HCT116 (cell line): ENCODE results near the gene CIRBP. TPM values are rescaled to one million over a fixed set of nuclear protein-coding genes. Genes with fewer than 3 reads are reported as not detected.

Source experiments
- ATAC-seq: fragments of 200-7000 bp; cut with Tn5 transposase; 2 replicates; pipeline ENCODE4 v1.9.1; 2020; ENCODE audit warnings: mild to moderate bottlenecking, moderate library complexity
- BruUV-seq: library from RNA; stranded (reverse); fragments of 400-500 nt; replicated peaks from 2 replicates; lab custom pipeline; 2021; lab: Mats Ljungman, UMichigan
- CTCF ChIA-PET: fragments of 300-600 bp; sonication (Branson Sonifier 250); formaldehyde crosslinking; loops from one replicate; lab custom pipeline; 2021; ENCODE audit warnings: antibody characterized with exemption; lab: Charles Lee
- POLR2A ChIA-PET: fragments of 300-600, 350-600 bp; sonication (Branson Sonifier 250); formaldehyde crosslinking; loops from one replicate; lab custom pipeline; 2021; ENCODE audit warnings: antibody characterized with exemption; lab: Charles Lee
- RAD21 ChIA-PET, 2 experiments: fragments of 300-600 bp; sonication (Branson Sonifier 250); formaldehyde crosslinking; loops; one replicate each; lab custom pipeline; 2023; ENCODE audit warnings: low total read pairs in 2 of 2; ENCODE audit not compliant: uncharacterized antibody in 2 of 2, unreplicated experiment in 2 of 2, low non-redundant PET in 1 of 2; lab: Charles Lee
- DNase-seq: peaks from one replicate; pipeline ENCODE4 v3.0.0-alpha.2; 2010; ENCODE audit warnings: low read depth, low spot score
- H2AFZ ChIP-seq: fragments of 200-600 bp; shearing (Covaris generic), sonication (generic); 2 replicates; pipeline ENCODE4 v1.6.1; 2017; ENCODE audit warnings: low read depth, mixed run types, mixed read lengths, antibody characterized with exemption, low read length; ENCODE audit not compliant: poor library complexity, severe bottlenecking
- H3K27ac ChIP-seq: 2 replicates; pipeline ENCODE4 v1.5.1; 2012; ENCODE audit warnings: low read depth, low read length
- H3K27me3 ChIP-seq: fragments of 200-600 bp; sonication (generic); 2 replicates; pipeline ENCODE4 v1.6.1; 2016; ENCODE audit warnings: mixed run types, low read length, mixed read lengths; ENCODE audit not compliant: insufficient read depth
- H3K36me3 ChIP-seq, 2 experiments: fragments of 200-500 bp in 1 of 2; fragments of 200-600 bp in 1 of 2; sonication (Bioruptor generic) in 1 of 2; sonication (generic) in 1 of 2; 2 replicates each; pipeline versions ENCODE4 v1.5.1 to v1.6.1; 2014 to 2016; ENCODE audit warnings: low read length in 2 of 2, inconsistent platforms in 1 of 2, mixed read lengths in 1 of 2, mixed run types in 1 of 2; ENCODE audit not compliant: insufficient read depth in 2 of 2, control insufficient read depth in 1 of 2
- H3K4me1 ChIP-seq, 2 experiments: fragments of 200-600 bp in 1 of 2; sonication (generic) in 1 of 2; 2 replicates each; pipeline versions ENCODE4 v1.5.1 to v1.6.1; 2012 to 2017; ENCODE audit warnings: low read length in 2 of 2, inconsistent platforms in 1 of 2, mild to moderate bottlenecking in 1 of 2, mixed read lengths in 1 of 2, mixed run types in 1 of 2, moderate library complexity in 1 of 2; ENCODE audit not compliant: insufficient read depth in 2 of 2, control insufficient read depth in 1 of 2
- H3K4me2 ChIP-seq: fragments of 200-600 bp; sonication (generic); 2 replicates; pipeline ENCODE4 v1.6.1; 2017; ENCODE audit warnings: mixed run types, low read length, mixed read lengths
- H3K4me3 ChIP-seq, 2 experiments: fragments of 200-600 bp in 1 of 2; sonication (generic) in 1 of 2; replicated peaks in 1 of 2; 2 replicates each; pipeline ENCODE4 v1.5.1; 2011 to 2016; ENCODE audit warnings: low read length in 2 of 2, control low read depth in 1 of 2, low read depth in 1 of 2, mild to moderate bottlenecking in 1 of 2, mixed read lengths in 1 of 2, mixed run types in 1 of 2
- H3K79me2 ChIP-seq: fragments of 200-600 bp; sonication (generic); 2 replicates; pipeline ENCODE4 v1.6.1; 2017; ENCODE audit warnings: mild to moderate bottlenecking, mixed run types, low read length, moderate library complexity, mixed read lengths; ENCODE audit not compliant: insufficient read depth
- H3K9ac ChIP-seq: fragments of 200-600 bp; sonication (generic); 2 replicates; pipeline ENCODE4 v1.6.1; 2016; ENCODE audit warnings: low read length, mixed read lengths
- H3K9me2 ChIP-seq: fragments of 200-600 bp; sonication (generic), shearing (Covaris generic); 2 replicates; pipeline ENCODE4 v1.6.1; 2017; ENCODE audit warnings: mixed run types, mild to moderate bottlenecking, moderate library complexity; ENCODE audit not compliant: insufficient read depth
- H3K9me3 ChIP-seq, 2 experiments: fragments of 200-500 bp in 1 of 2; fragments of 200-600 bp in 1 of 2; sonication (Bioruptor generic) in 1 of 2; sonication (generic) in 1 of 2; 2 replicates each; pipeline ENCODE4 v1.6.1; 2014 to 2017; ENCODE audit warnings: low read length in 2 of 2, mixed read lengths in 2 of 2, inconsistent platforms in 1 of 2, low read depth in 1 of 2, mild to moderate bottlenecking in 1 of 2, mixed run types in 1 of 2, moderate library complexity in 1 of 2; ENCODE audit not compliant: control insufficient read depth in 1 of 2, insufficient read depth in 1 of 2
- H4K20me1 ChIP-seq: fragments of 200-600 bp; sonication (generic), shearing (Covaris generic); 2 replicates; pipeline ENCODE4 v1.6.1; 2017; ENCODE audit warnings: mixed run types, mild to moderate bottlenecking, moderate library complexity; ENCODE audit not compliant: insufficient read depth
- ATF3 ChIP-seq: IDR thresholded peaks from 2 replicates; pipeline ENCODE4 v1.6.1; 2012
- CTCF ChIP-seq, 3 experiments: fragments of 200-600 bp in 1 of 3; sonication (generic) in 1 of 3; IDR thresholded peaks in 2 of 3; conservative IDR thresholded peaks in 1 of 3; 2 replicates each; pipeline ENCODE4 v1.5.1; 2012 to 2017; ENCODE audit warnings: low read depth in 2 of 3, low read length in 2 of 3, antibody characterized with exemption in 1 of 3, borderline replicate concordance in 1 of 3, control low read depth in 1 of 3, mild to moderate bottlenecking in 1 of 3, mixed read lengths in 1 of 3, mixed run types in 1 of 3, moderate library complexity in 1 of 3; ENCODE audit not compliant: insufficient read depth in 1 of 3
- EGR1 ChIP-seq: IDR thresholded peaks from 2 replicates; pipeline ENCODE4 v1.6.1; 2012; ENCODE audit warnings: low read depth
- ELF1 ChIP-seq: IDR thresholded peaks from 2 replicates; pipeline ENCODE4 v1.6.1; 2012; ENCODE audit warnings: low read depth, borderline replicate concordance
- EZH2phosphoT487 ChIP-seq: fragments of 200-600 bp; IDR thresholded peaks from 2 replicates; pipeline ENCODE4 v1.6.1; 2018; ENCODE audit warnings: antibody characterized with exemption, borderline replicate concordance
- FOSL1 ChIP-seq: IDR thresholded peaks from 2 replicates; pipeline ENCODE4 v1.6.1; 2012; ENCODE audit warnings: low read depth
- POLR2AphosphoS5 ChIP-seq: IDR thresholded peaks from 2 replicates; pipeline ENCODE4 v1.6.1; 2011; ENCODE audit warnings: mild to moderate bottlenecking, low read depth, low read length, moderate library complexity
- RAD21 ChIP-seq: IDR thresholded peaks from 2 replicates; pipeline ENCODE4 v1.6.1; 2012; ENCODE audit warnings: low read depth, mild to moderate bottlenecking
- SIN3A ChIP-seq: IDR thresholded peaks from 2 replicates; pipeline ENCODE4 v1.6.1; 2012; ENCODE audit warnings: low read depth
- YY1 ChIP-seq: IDR thresholded peaks from 2 replicates; pipeline ENCODE4 v1.6.1; 2011; ENCODE audit warnings: low read length, low read depth, moderate library complexity, mild to moderate bottlenecking; ENCODE audit not compliant: insufficient replicate concordance; ENCODE audit errors: extremely low read depth
- ZBTB33 ChIP-seq: IDR thresholded peaks from 2 replicates; pipeline ENCODE4 v1.6.1; 2011; ENCODE audit warnings: mild to moderate bottlenecking, low read length, moderate library complexity; ENCODE audit not compliant: insufficient replicate concordance; ENCODE audit errors: extremely low read depth
- intact Hi-C: fragments of 100-400 bp; cut with micrococcal nuclease; formaldehyde crosslinking; loops from 2 replicates; pipeline ENCODE4 v1.10.0; 2022
- total RNA-seq: library from RNA; stranded (reverse); gene quantifications from one replicate; pipeline ENCODE4 v1.2.1, GENCODE V29; 2021; ENCODE audit not compliant: unreplicated experiment
- TF ChIP-seq, protein P1 (sequence below): IDR thresholded peaks from 2 replicates; pipeline ENCODE4 v1.6.1; 2012
- TF ChIP-seq, protein P2 (sequence below): IDR thresholded peaks from 2 replicates; pipeline ENCODE4 v1.6.1; 2012; ENCODE audit warnings: low read depth

Gene CIRBP
- total RNA-seq, 1 experiment from 2014 or later = 276 TPM

DNA sequence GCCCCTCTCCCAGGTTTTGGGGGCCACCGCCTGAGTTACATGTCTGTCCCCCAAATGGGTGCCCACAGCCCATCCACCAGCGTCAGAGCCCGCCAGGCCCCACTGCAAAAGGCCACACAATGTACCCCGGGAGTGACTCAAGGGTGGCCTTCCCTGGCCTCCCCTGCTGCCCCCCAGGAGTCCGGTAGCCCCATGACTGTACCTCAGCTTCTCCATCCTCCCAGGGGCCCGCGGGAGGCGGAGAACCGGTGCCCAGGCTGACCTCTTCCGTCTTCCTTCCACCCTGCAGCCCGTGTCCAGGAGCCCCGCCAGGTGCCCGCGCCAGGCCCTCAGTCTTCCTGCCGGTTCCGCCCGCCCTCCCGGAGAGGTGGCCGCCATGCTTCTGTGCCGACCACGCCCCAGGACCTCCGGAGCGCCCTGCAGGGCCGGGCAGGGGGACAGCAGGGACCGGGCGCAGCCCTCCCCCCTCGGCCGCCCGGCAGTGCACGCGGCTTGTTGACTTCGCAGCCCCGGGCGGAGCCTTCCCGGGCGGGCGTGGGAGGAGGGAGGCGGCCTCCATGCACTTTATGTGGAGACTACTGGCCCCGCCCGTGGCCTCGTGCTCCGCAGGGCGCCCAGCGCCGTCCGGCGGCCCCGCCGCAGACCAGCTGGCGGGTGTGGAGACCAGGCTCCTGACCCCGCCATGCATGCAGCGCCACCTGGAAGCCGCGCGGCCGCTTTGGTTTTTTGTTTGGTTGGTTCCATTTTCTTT lies 41.7 kb upstream of the CIRBP start:
- H3K36me3 ChIP-seq = no peaks in the 10 kb centered on the region; a peak in 1 of 4 replicates
- H3K9me3 ChIP-seq = no peaks in the 10 kb centered on the region
- peaks cover 17 to 35% of the 10 kb centered on the region in 2 experiments for H3K4me1 ChIP-seq
- H3K27ac ChIP-seq = peak overlapping the region; percentile 92
- no peaks in the 10 kb centered on the region; the same call in 1 of the 2 replicates for H3K79me2 ChIP-seq
- intact Hi-C loops = no loop called here
- BruUV-seq = no TSS peak
- no peaks in the 10 kb centered on the region for H3K27me3 ChIP-seq
- ATAC-seq (peak; percentile 72), DNase-seq (peak; percentile 46)
- H3K4me2 ChIP-seq = peak overlapping the region; percentile 66
- ChIA-PET POLR2A (interaction anchor here (0.7 to 1.1 kb wide), 2 partner anchors 9 to 41 kb away, joined by 3 to 4 read pairs; partner anchors contain the start of gene CIRBP), RAD21 (no interaction called here), CTCF (interaction anchor here (0.6 to 1.3 kb wide), 4 partner anchors 8 to 114 kb away, joined by 3 to 5 read pairs (median 3); no protein-coding TSS in a partner anchor)
- H3K4me3 ChIP-seq = no peak overlapping the region; a peak in 1 of 4 replicates
- TF ChIP-seq YY1 (peak; percentile 2), POLR2AphosphoS5 (peak; percentile 49; the same call in 1 of the 2 replicates), SIN3A (no peak), ZBTB33 (no peak), CTCF (IDR thresholded peaks at IDR 0.05 in 2 of 3, conservative IDR thresholded peaks at IDR 0.05 in 1 of 3; ENCODE audit: borderline replicate concordance in 1 of 3, insufficient read depth in 1 of 3, low read depth in 2 of 3, low read length in 2 of 3) (peak in 1 of 3 experiments; percentile 27; a peak in 2 of 6 replicates), FOSL1 (no peak), RAD21 (no peak), ATF3 (no peak), ELF1 (no peak), EGR1 (peak; percentile 93), EZH2phosphoT487 (no peak)
- TF ChIP-seq, protein P1, sequence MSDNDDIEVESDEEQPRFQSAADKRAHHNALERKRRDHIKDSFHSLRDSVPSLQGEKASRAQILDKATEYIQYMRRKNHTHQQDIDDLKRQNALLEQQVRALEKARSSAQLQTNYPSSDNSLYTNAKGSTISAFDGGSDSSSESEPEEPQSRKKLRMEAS = peak; percentile 92
- TF ChIP-seq, protein P2, sequence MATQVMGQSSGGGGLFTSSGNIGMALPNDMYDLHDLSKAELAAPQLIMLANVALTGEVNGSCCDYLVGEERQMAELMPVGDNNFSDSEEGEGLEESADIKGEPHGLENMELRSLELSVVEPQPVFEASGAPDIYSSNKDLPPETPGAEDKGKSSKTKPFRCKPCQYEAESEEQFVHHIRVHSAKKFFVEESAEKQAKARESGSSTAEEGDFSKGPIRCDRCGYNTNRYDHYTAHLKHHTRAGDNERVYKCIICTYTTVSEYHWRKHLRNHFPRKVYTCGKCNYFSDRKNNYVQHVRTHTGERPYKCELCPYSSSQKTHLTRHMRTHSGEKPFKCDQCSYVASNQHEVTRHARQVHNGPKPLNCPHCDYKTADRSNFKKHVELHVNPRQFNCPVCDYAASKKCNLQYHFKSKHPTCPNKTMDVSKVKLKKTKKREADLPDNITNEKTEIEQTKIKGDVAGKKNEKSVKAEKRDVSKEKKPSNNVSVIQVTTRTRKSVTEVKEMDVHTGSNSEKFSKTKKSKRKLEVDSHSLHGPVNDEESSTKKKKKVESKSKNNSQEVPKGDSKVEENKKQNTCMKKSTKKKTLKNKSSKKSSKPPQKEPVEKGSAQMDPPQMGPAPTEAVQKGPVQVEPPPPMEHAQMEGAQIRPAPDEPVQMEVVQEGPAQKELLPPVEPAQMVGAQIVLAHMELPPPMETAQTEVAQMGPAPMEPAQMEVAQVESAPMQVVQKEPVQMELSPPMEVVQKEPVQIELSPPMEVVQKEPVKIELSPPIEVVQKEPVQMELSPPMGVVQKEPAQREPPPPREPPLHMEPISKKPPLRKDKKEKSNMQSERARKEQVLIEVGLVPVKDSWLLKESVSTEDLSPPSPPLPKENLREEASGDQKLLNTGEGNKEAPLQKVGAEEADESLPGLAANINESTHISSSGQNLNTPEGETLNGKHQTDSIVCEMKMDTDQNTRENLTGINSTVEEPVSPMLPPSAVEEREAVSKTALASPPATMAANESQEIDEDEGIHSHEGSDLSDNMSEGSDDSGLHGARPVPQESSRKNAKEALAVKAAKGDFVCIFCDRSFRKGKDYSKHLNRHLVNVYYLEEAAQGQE = no peak
- peak overlapping the region; percentile 47 for H3K9ac ChIP-seq
- H2AFZ ChIP-seq = no peak overlapping the region
- H3K9me2 ChIP-seq = no peaks in the 10 kb centered on the region
- no peaks in the 10 kb centered on the region for H4K20me1 ChIP-seq
